ENCODE measurements around the gene HNRNPLL. TPM values are rescaled to one million over a fixed set of nuclear protein-coding genes. Genes with fewer than 3 reads are reported as not detected.

HNRNPLL gene
- total RNA-seq, 1 donor from 2014 or later: 63.0 TPM

DNA sequence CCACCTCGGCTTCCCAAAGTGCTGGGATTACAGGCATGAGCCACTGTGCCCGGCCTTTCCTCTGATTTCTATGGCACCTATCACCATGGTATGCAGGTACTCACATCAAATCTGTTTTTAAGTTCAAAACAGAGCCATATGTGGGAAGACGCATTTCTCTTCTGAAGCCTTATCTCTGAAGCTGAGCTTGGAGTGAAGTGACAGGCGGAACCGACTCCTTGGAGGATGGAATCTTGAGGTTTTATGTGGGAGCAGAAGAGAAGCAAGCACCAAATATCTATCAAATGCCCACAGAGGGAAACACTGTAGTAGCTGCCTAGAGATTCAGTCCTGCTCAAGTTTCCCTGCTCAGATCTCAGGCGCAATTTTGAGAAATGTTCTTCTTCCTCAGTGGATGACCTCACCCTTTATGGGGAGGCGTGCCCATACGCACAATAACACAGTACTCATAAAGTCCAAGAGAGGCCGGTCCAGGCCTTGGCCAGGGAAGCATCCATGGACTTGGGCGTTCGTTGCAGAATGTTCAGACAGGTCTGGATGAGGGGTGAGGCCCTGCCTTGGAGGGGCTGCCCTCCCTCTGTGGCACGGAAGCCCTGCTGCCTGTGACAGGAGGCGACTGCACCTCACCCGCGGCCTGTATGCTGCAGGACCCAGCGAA, 67.9 kb downstream of the HNRNPLL start:
- Mint-ChIP-seq H3K4me1 (ENCODE audit: unreplicated experiment) (peaks cover 3% of the 10 kb centered on the region), H3K4me3 (ENCODE audit: unreplicated experiment) (no peak overlapping the region), H3K9me3 (ENCODE audit: unreplicated experiment) (no peaks in the 10 kb centered on the region), H3K36me3 (ENCODE audit: unreplicated experiment) (no peaks in the 10 kb centered on the region), H3K27ac (ENCODE audit: unreplicated experiment) (no peak overlapping the region), H3K27me3 (ENCODE audit: unreplicated experiment) (no peaks in the 10 kb centered on the region)
- TF ChIP-seq, protein P1, sequence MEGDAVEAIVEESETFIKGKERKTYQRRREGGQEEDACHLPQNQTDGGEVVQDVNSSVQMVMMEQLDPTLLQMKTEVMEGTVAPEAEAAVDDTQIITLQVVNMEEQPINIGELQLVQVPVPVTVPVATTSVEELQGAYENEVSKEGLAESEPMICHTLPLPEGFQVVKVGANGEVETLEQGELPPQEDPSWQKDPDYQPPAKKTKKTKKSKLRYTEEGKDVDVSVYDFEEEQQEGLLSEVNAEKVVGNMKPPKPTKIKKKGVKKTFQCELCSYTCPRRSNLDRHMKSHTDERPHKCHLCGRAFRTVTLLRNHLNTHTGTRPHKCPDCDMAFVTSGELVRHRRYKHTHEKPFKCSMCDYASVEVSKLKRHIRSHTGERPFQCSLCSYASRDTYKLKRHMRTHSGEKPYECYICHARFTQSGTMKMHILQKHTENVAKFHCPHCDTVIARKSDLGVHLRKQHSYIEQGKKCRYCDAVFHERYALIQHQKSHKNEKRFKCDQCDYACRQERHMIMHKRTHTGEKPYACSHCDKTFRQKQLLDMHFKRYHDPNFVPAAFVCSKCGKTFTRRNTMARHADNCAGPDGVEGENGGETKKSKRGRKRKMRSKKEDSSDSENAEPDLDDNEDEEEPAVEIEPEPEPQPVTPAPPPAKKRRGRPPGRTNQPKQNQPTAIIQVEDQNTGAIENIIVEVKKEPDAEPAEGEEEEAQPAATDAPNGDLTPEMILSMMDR (IDR thresholded peaks at IDR 0.05): no peak
- no peak for DNase-seq (ENCODE audit: extremely low spot score, unreplicated experiment)

DNA sequence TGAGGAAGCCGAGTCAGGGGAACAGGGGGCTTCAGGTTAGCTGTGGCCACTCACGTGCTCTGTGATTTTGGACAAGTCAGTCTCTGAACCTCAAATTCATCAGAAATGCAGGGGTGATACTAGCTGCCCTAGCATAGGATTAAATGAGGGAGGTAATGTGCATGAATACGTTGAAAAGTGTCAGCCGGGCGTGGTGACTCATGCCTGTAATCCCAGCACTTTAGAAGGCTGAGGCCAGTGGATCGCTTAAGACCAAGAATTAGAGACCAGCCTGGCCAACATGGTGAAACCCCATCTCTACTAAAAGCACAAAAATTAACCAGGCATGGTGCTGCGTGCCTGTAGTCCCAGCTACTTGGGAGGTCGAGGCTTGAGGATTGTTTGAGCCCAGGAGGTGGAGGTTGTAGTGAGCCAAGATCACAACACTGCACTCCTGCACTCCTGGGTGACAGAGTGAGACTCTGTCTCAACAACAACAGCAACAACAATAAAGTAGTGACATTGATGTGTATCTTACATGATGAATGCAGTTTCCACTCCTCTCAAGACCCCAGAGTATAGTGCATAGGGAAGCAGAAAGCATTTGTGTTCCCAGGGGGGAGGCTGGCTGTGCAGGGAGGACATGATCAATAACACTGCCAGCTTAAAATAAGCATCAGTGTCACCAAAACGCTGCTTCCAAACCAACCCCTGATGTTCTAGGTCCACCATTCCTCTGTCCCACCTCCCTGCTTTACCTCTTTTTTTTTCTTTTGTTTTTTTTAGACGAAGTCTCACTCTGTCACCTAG, 68.8 kb downstream of the HNRNPLL start:
- no peak for DNase-seq (ENCODE audit: extremely low spot score, unreplicated experiment)
- Mint-ChIP-seq H3K36me3 (ENCODE audit: unreplicated experiment) (no peaks in the 10 kb centered on the region), H3K4me3 (ENCODE audit: unreplicated experiment) (no peak overlapping the region), H3K4me1 (ENCODE audit: unreplicated experiment) (peaks cover 3% of the 10 kb centered on the region), H3K9me3 (ENCODE audit: unreplicated experiment) (no peaks in the 10 kb centered on the region), H3K27ac (ENCODE audit: unreplicated experiment) (no peak overlapping the region), H3K27me3 (ENCODE audit: unreplicated experiment) (no peaks in the 10 kb centered on the region)
- TF ChIP-seq, protein P1 (IDR thresholded peaks at IDR 0.05): no peak

DNA sequence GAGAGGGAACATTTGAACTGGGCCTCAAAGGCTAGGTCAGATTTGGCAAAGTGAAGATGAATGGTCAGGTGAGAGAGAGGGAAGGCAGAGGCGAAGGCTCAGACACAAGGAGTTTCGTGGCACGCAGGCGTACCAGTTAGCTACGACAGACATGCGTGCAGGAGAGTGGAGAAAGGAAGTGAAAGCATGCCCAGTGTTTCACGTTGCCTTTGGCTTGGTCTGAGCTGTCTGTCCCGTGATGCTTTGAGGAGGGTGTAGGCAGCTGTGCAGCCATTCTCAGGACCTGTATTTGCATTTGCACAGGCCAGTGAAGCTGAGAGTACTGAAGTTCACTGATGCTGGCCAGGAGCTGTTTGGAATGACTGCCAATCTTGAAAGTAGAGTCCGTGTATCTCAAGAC, 69.5 kb downstream of the HNRNPLL start:
- Mint-ChIP-seq H3K4me3 (ENCODE audit: unreplicated experiment) (no peak overlapping the region), H3K27ac (ENCODE audit: unreplicated experiment) (no peak overlapping the region), H3K9me3 (ENCODE audit: unreplicated experiment) (no peaks in the 10 kb centered on the region), H3K4me1 (ENCODE audit: unreplicated experiment) (peaks cover 11% of the 10 kb centered on the region), H3K27me3 (ENCODE audit: unreplicated experiment) (no peaks in the 10 kb centered on the region), H3K36me3 (ENCODE audit: unreplicated experiment) (no peaks in the 10 kb centered on the region)
- no peak for DNase-seq (ENCODE audit: extremely low spot score, unreplicated experiment)
- TF ChIP-seq, protein P1 (IDR thresholded peaks at IDR 0.05): no peak

DNA sequence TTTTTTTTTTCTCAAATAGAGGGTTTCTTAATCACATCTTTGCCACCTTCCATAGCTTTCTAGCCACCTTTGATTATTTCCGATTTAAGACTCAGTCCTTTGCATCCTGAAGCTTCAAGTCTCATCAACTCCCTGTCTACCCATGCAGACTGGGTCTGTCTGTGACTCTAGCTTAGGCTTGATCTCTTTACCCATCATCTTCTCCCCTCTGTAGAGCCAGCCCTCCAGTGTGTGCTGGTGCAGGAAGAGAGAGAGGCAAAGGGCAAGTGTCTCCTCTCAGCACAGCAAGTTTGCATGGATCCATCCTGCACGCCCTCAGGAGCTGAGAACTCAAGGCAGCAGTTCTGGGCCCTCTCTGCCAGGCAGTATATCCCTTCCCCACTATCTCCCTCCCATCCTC, 70.4 kb downstream of the HNRNPLL start:
- Mint-ChIP-seq H3K27me3 (ENCODE audit: unreplicated experiment) (no peaks in the 10 kb centered on the region), H3K36me3 (ENCODE audit: unreplicated experiment) (no peaks in the 10 kb centered on the region), H3K4me3 (ENCODE audit: unreplicated experiment) (no peak overlapping the region), H3K4me1 (ENCODE audit: unreplicated experiment) (peaks cover 18% of the 10 kb centered on the region), H3K27ac (ENCODE audit: unreplicated experiment) (no peak overlapping the region), H3K9me3 (ENCODE audit: unreplicated experiment) (no peaks in the 10 kb centered on the region)
- TF ChIP-seq, protein P1 (IDR thresholded peaks at IDR 0.05): no peak
- no peak for DNase-seq (ENCODE audit: extremely low spot score, unreplicated experiment)

DNA sequence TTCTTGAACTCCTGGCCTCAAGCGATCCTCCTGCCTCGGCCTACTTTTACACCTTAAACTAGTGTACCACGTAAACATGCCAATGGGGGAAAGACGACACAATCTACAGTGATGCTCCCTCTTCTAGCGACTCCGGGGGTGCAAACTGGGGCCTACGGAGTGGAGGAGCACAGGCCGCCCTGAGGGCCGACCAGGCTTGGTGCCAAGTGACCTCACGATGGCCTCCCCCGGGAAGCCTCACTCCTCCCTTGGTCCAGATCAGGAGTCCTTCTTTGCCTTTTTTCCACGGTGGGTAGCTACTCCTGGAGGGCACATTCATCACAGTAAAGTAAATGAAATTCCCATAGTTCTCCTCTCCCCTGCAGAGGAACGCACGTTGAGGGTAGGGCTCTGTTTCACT, 73.5 kb downstream of the HNRNPLL start:
- Mint-ChIP-seq H3K27me3 (ENCODE audit: unreplicated experiment) (peaks cover 6% of the 10 kb centered on the region), H3K9me3 (ENCODE audit: unreplicated experiment) (no peaks in the 10 kb centered on the region)

More for the DNA sequence above, 73.5 kb downstream of the HNRNPLL start:
- Mint-ChIP-seq H3K4me3 (ENCODE audit: unreplicated experiment) (no peak overlapping the region), H3K4me1 (ENCODE audit: unreplicated experiment) (peaks cover 26% of the 10 kb centered on the region), H3K27ac (ENCODE audit: unreplicated experiment) (no peak overlapping the region), H3K36me3 (ENCODE audit: unreplicated experiment) (no peaks in the 10 kb centered on the region)
- no peak for DNase-seq (ENCODE audit: extremely low spot score, unreplicated experiment)
- TF ChIP-seq, protein P1 (IDR thresholded peaks at IDR 0.05): no peak
